DOHH2 (cell line): ENCODE results near the gene LAMA5.

Source experiments
- EZH2phosphoT487 ChIP-seq: fragments of 200-600 bp; sonication (generic); IDR thresholded peaks from 2 replicates; pipeline ENCODE4 v1.6.1; 2017; ENCODE audit warnings: borderline replicate concordance, mild to moderate bottlenecking, antibody characterized with exemption, low read length, moderate library complexity, mixed read lengths
- TF ChIP-seq, protein P1 (sequence below): fragments of 200-600 bp; sonication (generic); IDR thresholded peaks from one replicate; pipeline ENCODE4 v1.5.1; 2014; ENCODE audit warnings: antibody characterized with exemption, mild to moderate bottlenecking, low read depth, low read length; ENCODE audit not compliant: poor library complexity, severe bottlenecking

DNA sequence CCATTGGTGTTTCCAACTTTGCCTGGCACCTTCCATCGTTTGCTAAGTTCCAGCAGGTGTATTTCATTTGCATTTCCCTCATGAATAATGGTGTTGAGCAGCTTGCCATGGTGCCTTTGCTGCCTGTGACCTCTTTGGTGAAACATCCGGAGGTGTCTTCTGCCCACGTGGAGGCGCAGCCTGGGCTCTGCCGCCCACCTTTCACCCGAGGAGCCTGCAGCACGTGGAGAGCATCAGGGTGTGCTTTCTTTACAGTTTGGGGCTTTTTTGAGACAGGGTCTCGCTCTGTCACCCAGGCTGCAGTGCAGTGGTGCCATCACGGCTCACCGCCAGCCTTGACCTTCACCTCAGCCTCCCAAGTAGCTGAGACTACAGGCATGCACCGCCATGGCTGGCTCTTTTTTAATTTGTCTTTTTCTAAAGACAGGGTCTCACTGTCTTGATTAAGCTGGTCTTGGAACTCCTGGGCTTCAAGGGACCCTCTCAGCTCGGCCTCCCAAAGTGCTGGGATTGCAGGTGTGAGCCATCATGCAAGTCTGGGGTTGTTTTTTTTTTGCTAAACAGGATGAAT is 67.4 kb downstream of the LAMA5 start:
- TF ChIP-seq, protein P1, sequence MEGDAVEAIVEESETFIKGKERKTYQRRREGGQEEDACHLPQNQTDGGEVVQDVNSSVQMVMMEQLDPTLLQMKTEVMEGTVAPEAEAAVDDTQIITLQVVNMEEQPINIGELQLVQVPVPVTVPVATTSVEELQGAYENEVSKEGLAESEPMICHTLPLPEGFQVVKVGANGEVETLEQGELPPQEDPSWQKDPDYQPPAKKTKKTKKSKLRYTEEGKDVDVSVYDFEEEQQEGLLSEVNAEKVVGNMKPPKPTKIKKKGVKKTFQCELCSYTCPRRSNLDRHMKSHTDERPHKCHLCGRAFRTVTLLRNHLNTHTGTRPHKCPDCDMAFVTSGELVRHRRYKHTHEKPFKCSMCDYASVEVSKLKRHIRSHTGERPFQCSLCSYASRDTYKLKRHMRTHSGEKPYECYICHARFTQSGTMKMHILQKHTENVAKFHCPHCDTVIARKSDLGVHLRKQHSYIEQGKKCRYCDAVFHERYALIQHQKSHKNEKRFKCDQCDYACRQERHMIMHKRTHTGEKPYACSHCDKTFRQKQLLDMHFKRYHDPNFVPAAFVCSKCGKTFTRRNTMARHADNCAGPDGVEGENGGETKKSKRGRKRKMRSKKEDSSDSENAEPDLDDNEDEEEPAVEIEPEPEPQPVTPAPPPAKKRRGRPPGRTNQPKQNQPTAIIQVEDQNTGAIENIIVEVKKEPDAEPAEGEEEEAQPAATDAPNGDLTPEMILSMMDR = peak; percentile 14
- TF ChIP-seq EZH2phosphoT487 = no peak
